HG03571 (cell line): ENCODE measurements around the gene SNX5.

Experiments used
- ATAC-seq: cut with Tn5 transposase; IDR thresholded peaks from one replicate; pipeline ENCODE4 v1.9.1; 2021; ENCODE audit not compliant: unreplicated experiment

The SNX5 gene

GRCh38 chr20:17917832-17918618 is 50.6 kb downstream of the SNX5 start:
- ATAC-seq, result no peak

GRCh38 chr20:17916433-17916891 is 52.1 kb downstream of the SNX5 start:
- ATAC-seq, result no peak

- no peak for ATAC-seq
Observed at GRCh38 chr20:17914957-17915356, 53.6 kb downstream of the SNX5 start.

GRCh38 chr20:17912916-17913315 is 55.7 kb downstream of the SNX5 start:
- ATAC-seq, result no peak

GRCh38 chr20:17911927-17912326 is 56.7 kb downstream of the SNX5 start:
- ATAC-seq, result no peak

- no peak for ATAC-seq
Observed at GRCh38 chr20:17910828-17911294, 57.7 kb downstream of the SNX5 start.

GRCh38 chr20:17909869-17910321 is 58.7 kb downstream of the SNX5 start:
- ATAC-seq, result no peak

GRCh38 chr20:17905544-17905943 is 63.0 kb downstream of the SNX5 start:
- no peak for ATAC-seq

GRCh38 chr20:17904027-17904426 is 64.6 kb downstream of the SNX5 start:
- ATAC-seq, result peak; percentile 59

GRCh38 chr20:17902531-17903083 is 66.0 kb downstream of the SNX5 start:
- ATAC-seq, result no peak

- ATAC-seq, result no peak
Observed at GRCh38 chr20:17901971-17902370, 66.6 kb downstream of the SNX5 start.

- ATAC-seq, result no peak
Observed at GRCh38 chr20:17898548-17898994, 70.0 kb downstream of the SNX5 start.

- no peak for ATAC-seq
Observed at GRCh38 chr20:17897566-17898307, 70.9 kb downstream of the SNX5 start.

GRCh38 chr20:17896771-17897369 is 71.7 kb downstream of the SNX5 start:
- no peak for ATAC-seq

- ATAC-seq, result no peak
Observed at GRCh38 chr20:17896193-17896723, 72.3 kb downstream of the SNX5 start.

GRCh38 chr20:17895641-17896171 is 72.9 kb downstream of the SNX5 start:
- ATAC-seq, result no peak

GRCh38 chr20:17893445-17893844 is 75.1 kb downstream of the SNX5 start:
- no peak for ATAC-seq

- no peak for ATAC-seq
Observed at GRCh38 chr20:17892189-17892938, 76.2 kb downstream of the SNX5 start.
